GM06990 (cell line): Measurements from ENCODE around the gene DIAPH2.

Experiments
- DNase-seq: peaks from one replicate; pipeline ENCODE4 v3.0.0-alpha.2; 2011; ENCODE audit not compliant: insufficient read length; ENCODE audit errors: extremely low read depth
- H3K27me3 ChIP-seq: replicated peaks from 2 replicates; pipeline ENCODE4 v1.6.0; 2011; ENCODE audit warnings: low read length; ENCODE audit not compliant: control insufficient read depth, insufficient read depth
- H3K36me3 ChIP-seq: 2 replicates; pipeline ENCODE4 v1.5.1; 2011; ENCODE audit warnings: low read length; ENCODE audit not compliant: control insufficient read depth, insufficient read depth
- H3K4me3 ChIP-seq: replicated peaks from 2 replicates; pipeline ENCODE4 v1.5.1; 2011; ENCODE audit warnings: low read depth, mild to moderate bottlenecking, control low read depth, low read length
- TF ChIP-seq, protein P1 (sequence below): IDR thresholded peaks from 2 replicates; pipeline ENCODE4 v1.5.1; 2011; ENCODE audit warnings: low read length, control low read depth, mild to moderate bottlenecking, inconsistent platforms; ENCODE audit not compliant: insufficient read depth, poor library complexity, severe bottlenecking

Gene DIAPH2

DNA sequence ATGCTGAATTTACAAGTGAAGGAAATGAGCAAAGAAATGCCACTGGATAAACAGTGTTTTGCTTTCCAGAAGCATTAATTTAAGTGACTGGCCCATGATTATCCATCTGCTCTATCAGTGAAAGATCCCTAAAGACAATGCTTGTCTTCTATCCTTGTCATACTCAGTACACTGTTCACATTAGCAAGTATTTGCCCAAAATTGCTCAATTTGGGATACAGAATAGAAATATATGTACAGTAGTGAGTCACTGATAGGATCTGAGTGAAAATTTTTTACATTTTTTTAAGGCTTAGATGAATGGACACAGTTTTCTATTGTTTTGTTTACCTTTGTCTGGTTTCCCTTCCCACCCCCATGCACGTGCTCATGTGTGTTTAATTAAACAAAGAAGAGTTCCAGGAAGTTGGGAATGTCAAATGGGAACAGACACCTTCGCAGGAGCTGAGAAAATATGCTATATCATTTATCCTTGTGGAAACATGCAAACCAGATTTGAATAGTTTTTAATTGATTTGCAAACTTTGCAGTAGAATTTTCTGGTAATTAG is 855.4 kb downstream of the DIAPH2 start:
- no peaks in the 10 kb centered on the region for H3K36me3 ChIP-seq
- DNase-seq, result no peak
- H3K27me3 ChIP-seq, result no peaks in the 10 kb centered on the region
- TF ChIP-seq, protein P1, sequence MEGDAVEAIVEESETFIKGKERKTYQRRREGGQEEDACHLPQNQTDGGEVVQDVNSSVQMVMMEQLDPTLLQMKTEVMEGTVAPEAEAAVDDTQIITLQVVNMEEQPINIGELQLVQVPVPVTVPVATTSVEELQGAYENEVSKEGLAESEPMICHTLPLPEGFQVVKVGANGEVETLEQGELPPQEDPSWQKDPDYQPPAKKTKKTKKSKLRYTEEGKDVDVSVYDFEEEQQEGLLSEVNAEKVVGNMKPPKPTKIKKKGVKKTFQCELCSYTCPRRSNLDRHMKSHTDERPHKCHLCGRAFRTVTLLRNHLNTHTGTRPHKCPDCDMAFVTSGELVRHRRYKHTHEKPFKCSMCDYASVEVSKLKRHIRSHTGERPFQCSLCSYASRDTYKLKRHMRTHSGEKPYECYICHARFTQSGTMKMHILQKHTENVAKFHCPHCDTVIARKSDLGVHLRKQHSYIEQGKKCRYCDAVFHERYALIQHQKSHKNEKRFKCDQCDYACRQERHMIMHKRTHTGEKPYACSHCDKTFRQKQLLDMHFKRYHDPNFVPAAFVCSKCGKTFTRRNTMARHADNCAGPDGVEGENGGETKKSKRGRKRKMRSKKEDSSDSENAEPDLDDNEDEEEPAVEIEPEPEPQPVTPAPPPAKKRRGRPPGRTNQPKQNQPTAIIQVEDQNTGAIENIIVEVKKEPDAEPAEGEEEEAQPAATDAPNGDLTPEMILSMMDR, result no peak
- H3K4me3 ChIP-seq, result no peak overlapping the region

DNA sequence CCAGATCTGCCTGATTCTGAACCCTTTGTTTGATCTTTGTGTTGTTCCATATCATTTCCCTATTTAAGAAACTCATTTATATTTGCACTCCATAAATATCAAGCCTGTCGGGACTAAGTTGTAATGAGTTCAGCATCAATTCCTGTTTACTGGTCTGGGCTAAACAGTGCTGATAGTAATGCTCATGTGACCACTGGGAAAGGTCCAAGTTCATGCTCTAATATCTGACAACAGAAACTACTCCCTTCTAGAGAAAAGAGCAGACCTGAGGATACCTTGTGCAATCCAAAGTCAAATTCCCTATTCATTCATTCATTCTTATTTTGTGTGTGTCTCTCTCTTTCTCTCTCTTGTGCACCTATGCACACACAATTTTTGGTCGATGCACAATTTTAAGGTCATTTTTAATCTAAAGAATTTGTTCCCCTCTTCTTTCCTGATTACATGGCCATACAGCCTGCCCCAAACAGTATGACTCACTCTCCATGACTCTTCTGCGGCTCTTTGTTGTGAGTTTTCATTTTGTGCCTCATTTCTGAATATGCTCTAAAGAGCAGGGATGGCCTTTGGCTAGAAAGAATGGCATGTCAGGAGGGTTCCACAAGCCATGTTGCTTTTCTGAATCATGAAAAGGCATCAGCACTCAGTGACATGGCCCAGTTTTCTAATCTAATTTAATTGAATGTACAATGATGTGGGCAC is 863.4 kb downstream of the DIAPH2 start:
- H3K4me3 ChIP-seq, result no peak overlapping the region
- DNase-seq, result no peak
- H3K36me3 ChIP-seq, result no peaks in the 10 kb centered on the region
- TF ChIP-seq, protein P1, result no peak
- H3K27me3 ChIP-seq, result no peaks in the 10 kb centered on the region

DNA sequence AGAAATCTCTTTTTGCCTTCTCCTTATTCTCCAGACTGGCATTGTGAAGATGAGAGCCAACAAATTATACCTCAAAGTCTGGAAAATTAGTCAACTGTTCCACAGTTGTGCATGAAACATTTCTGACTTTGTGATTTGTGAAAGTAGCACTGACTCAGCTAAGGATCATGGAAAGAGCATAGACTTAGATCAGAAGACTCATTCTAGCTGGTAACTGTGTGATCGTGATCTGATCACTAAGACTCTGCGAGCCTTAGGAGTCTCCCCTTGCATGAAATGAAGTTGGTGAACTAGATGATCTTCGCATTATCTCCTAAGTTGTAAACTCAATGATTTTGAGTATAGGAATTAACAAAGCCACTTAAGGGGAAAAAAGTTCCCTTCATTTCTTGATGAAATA is 867.2 kb downstream of the DIAPH2 start:
- no peaks in the 10 kb centered on the region for H3K36me3 ChIP-seq
- no peak for DNase-seq
- H3K4me3 ChIP-seq, result no peak overlapping the region
- TF ChIP-seq, protein P1, result no peak
- H3K27me3 ChIP-seq, result no peaks in the 10 kb centered on the region

DNA sequence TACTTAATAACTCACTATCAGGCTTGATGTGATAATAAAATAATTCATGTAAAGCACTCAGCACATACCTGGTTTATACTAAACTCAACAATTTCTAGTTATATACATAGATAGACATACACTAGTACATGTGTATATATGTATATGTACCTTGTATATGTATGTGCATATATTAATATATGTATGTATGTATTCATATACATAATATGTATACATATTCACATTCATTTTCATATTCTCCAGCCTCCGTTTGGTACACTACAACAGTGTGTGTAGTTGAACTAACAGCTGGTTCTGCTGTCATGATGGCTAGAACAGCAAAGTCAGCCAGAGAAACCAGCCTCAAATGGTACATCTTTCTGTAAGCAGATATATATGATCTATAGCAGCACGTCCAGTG is 869.2 kb downstream of the DIAPH2 start:
- no peaks in the 10 kb centered on the region for H3K27me3 ChIP-seq
- no peak overlapping the region for H3K4me3 ChIP-seq
- H3K36me3 ChIP-seq, result no peaks in the 10 kb centered on the region
- TF ChIP-seq, protein P1, result no peak
- no peak for DNase-seq

DNA sequence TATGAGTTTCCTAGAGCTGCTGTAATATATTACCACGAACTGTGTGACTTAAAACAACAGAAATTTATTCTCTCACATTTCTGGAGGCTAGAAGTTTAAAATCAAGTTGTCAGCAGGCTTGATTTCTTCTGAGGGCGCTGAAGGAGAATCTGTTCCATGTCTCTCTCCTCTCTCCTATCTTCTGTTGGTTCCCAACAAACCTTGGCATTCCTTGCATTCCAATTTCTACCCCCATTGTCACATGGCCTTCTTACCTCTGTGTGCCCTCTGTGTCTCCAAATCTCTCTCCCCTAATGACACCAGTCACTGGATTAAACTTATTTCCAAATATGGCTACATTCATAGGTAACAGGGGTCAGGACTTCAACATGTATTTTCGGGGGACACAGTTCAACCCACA is 871.7 kb downstream of the DIAPH2 start:
- DNase-seq, result no peak
- Histone ChIP-seq H3K36me3 (no peaks in the 10 kb centered on the region), H3K27me3 (no peaks in the 10 kb centered on the region), H3K4me3 (no peak overlapping the region)
- TF ChIP-seq, protein P1, result no peak

DNA sequence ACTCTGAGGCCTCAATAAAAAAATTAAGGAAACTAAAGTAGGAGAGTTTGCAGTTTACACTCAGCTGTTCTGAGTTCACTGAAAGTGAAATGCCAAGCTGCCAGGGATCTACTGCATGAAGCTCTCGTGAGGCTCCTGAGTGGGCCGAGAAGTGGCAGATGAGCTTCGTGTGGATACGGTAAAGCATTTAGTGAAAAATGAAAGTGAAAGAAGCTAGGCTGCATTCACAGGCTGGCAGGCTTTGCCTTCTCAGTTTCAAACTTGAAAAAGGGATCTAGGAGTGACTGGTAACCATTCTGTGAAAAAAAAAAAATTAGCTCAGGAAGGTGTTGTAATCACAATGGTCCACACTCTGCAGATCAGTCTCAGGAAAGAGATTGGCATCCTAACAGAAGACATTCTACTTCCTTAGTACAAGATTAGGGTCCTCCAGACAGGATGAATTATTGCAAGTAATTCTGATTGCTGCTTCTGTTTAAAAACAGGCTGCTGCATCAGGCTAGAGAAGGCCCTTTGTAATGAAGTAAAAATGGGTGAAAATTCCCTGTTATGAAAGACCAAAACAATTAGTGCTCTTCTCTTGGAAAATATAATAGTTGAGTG is 879.0 kb downstream of the DIAPH2 start:
- Histone ChIP-seq H3K27me3 (no peaks in the 10 kb centered on the region), H3K4me3 (no peak overlapping the region), H3K36me3 (no peaks in the 10 kb centered on the region)
- peak; percentile 59 for DNase-seq
- TF ChIP-seq, protein P1, result no peak
